Activated T-helper 1 cell treated with anti-CD3 and anti-CD28 coated beads, Interleukin-12 subunit alpha, Interleukin-12 subunit beta, Interleukin-2, Interleukin-4 antibody, amounts not matched to agents 30 ng/mL and 10 ng/mL and 1 ng/mL, durations not matched to agents 14 hours and 24 hours and 36 hours (primary cell): ENCODE measurements around the gene SLC2A13. TPM values are rescaled to one million over a fixed set of nuclear protein-coding genes. Genes with fewer than 3 reads are reported as not detected.

Experiments
- DNase-seq: peaks from one replicate; pipeline ENCODE4 v3.0.0; 2021; ENCODE audit warnings: low spot score
- H3K27ac Mint-ChIP-seq: one replicate; pipeline ENCODE4 v1.8.0; 2021; ENCODE audit warnings: mild to moderate bottlenecking, mixed read lengths
- H3K27me3 Mint-ChIP-seq: one replicate; pipeline ENCODE4 v1.8.0; 2022; ENCODE audit warnings: mild to moderate bottlenecking, moderate library complexity, mixed read lengths; ENCODE audit not compliant: insufficient read depth
- H3K36me3 Mint-ChIP-seq: one replicate; pipeline ENCODE4 v1.8.0; 2021; ENCODE audit warnings: low read depth, mixed read lengths
- H3K4me1 Mint-ChIP-seq: one replicate; pipeline ENCODE4 v1.8.0; 2021; ENCODE audit warnings: low read depth, mixed read lengths
- H3K4me3 Mint-ChIP-seq: one replicate; pipeline ENCODE4 v1.8.0; 2021; ENCODE audit warnings: mild to moderate bottlenecking, moderate library complexity, mixed read lengths
- H3K9me3 Mint-ChIP-seq: one replicate; pipeline ENCODE4 v1.8.0; 2021; ENCODE audit warnings: mixed read lengths
- intact Hi-C: fragments of 100-400 bp; cut with micrococcal nuclease; formaldehyde crosslinking; loops from one replicate; pipeline ENCODE4 v1.15.1; 2024
- total RNA-seq: library from RNA; stranded (reverse); gene quantifications from 2 replicates; pipeline ENCODE4 v1.2.3, GENCODE V29; 2022

The SLC2A13 gene
- total RNA-seq, 1 donor from 2014 or later, result 2.6 TPM

- no peak for DNase-seq
- H3K36me3 Mint-ChIP-seq, result peaks cover under 1% of the 10 kb centered on the region
- peaks cover 21% of the 10 kb centered on the region for H3K27me3 Mint-ChIP-seq
- no peak overlapping the region for H3K4me3 Mint-ChIP-seq
- no peak overlapping the region for H3K27ac Mint-ChIP-seq
- H3K9me3 Mint-ChIP-seq, result no peaks in the 10 kb centered on the region
- intact Hi-C loops, result no loop called here
- no peaks in the 10 kb centered on the region for H3K4me1 Mint-ChIP-seq
These were observed 17.6 kb upstream of the SLC2A13 start for GRCh38 chr12:40123496-40123895.

DNA sequence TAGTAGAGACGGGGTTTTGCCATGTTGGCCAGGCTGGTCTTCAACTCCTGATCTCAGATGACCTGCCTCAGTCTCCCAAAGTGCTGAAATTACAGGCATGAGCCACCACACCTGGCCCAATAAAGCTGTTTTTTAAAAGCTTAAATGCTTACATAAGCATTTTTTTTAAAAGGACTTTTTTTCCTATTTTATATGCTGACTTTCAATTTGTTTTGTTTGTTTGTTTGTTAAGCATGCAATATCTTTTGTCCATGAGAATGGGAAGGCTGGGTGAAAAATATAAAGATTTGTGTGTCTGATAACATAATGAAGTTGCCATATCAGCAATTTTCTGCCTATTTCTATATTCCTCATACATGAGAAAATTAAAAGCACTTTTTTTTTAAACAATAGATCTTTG, 17.0 kb upstream of the SLC2A13 start:
- Mint-ChIP-seq H3K27me3 (peaks cover 18% of the 10 kb centered on the region), H3K4me1 (peaks cover 4% of the 10 kb centered on the region), H3K36me3 (peaks cover 1% of the 10 kb centered on the region), H3K9me3 (peaks cover 2% of the 10 kb centered on the region), H3K4me3 (no peak overlapping the region), H3K27ac (no peak overlapping the region)
- DNase-seq, result no peak
- intact Hi-C loops, result no loop called here

GRCh38 chr12:40117818-40118217, 11.9 kb upstream of the SLC2A13 start:
- peaks cover 12% of the 10 kb centered on the region for H3K27me3 Mint-ChIP-seq
- no peak overlapping the region for H3K4me3 Mint-ChIP-seq
- intact Hi-C loops, result loop anchor here (1.0 to 2.0 kb wide), 3 partner anchors 11 to 51 kb away; no protein-coding TSS in a partner anchor
- H3K36me3 Mint-ChIP-seq, result peaks cover 1% of the 10 kb centered on the region
- peak overlapping the region; percentile 45 for H3K27ac Mint-ChIP-seq
- peaks cover 8% of the 10 kb centered on the region for H3K4me1 Mint-ChIP-seq
- peaks cover 10% of the 10 kb centered on the region for H3K9me3 Mint-ChIP-seq
- no peak for DNase-seq

DNA sequence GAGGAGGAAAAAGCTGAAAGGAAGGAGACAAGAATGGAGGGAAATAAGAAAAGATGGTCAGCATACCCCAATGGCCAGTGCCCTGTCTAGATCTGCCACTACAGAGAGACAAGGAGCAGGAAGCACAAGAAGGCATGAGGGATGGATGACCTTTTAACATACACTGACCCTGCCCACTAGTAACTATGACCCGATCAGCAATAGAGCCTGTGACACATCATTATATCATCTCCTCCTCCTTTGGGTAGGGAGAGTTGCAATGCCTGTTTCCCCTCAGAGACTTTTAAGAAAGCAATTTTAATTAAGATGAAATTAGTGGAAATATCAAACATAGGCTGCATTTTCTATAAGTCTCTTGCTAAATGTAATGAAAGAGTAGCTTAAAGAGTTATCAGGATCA, 4.7 kb upstream of the SLC2A13 start:
- H3K36me3 Mint-ChIP-seq, result no peaks in the 10 kb centered on the region
- H3K27ac Mint-ChIP-seq, result no peak overlapping the region
- no peak for DNase-seq
- no peak overlapping the region for H3K4me3 Mint-ChIP-seq
- peaks cover 31% of the 10 kb centered on the region for H3K27me3 Mint-ChIP-seq
- peaks cover 8% of the 10 kb centered on the region for H3K9me3 Mint-ChIP-seq
- H3K4me1 Mint-ChIP-seq, result peaks cover 18% of the 10 kb centered on the region
- intact Hi-C loops, result no loop called here

- intact Hi-C loops, result loop anchor here (1.0 to 10.0 kb wide), 11 partner anchors 9 to 1791 kb away; partner anchors contain the start of genes ALG10B and KIF21A
- Mint-ChIP-seq H3K27ac (no peak overlapping the region), H3K36me3 (no peaks in the 10 kb centered on the region), H3K9me3 (peaks cover 6% of the 10 kb centered on the region), H3K4me3 (peak overlapping the region; percentile 80), H3K4me1 (peaks cover 30% of the 10 kb centered on the region), H3K27me3 (peaks cover 43% of the 10 kb centered on the region)
- DNase-seq, result no peak
These were observed 2.1 kb upstream of the SLC2A13 start for GRCh38 chr12:40107803-40108620.

GRCh38 chr12:40107098-40107802, 1.4 kb upstream of the SLC2A13 start:
- H3K4me1 Mint-ChIP-seq, result peaks cover 30% of the 10 kb centered on the region
- H3K27me3 Mint-ChIP-seq, result peaks cover 47% of the 10 kb centered on the region
- no peaks in the 10 kb centered on the region for H3K9me3 Mint-ChIP-seq
- peak; percentile 69 for DNase-seq
- intact Hi-C loops, result loop anchor here (1.0 to 10.0 kb wide), 11 partner anchors 10 to 1790 kb away; partner anchors contain the start of genes ALG10B and KIF21A
- H3K4me3 Mint-ChIP-seq, result peak overlapping the region; percentile 80
- peak overlapping the region; percentile 26 for H3K27ac Mint-ChIP-seq
- H3K36me3 Mint-ChIP-seq, result no peaks in the 10 kb centered on the region

DNA sequence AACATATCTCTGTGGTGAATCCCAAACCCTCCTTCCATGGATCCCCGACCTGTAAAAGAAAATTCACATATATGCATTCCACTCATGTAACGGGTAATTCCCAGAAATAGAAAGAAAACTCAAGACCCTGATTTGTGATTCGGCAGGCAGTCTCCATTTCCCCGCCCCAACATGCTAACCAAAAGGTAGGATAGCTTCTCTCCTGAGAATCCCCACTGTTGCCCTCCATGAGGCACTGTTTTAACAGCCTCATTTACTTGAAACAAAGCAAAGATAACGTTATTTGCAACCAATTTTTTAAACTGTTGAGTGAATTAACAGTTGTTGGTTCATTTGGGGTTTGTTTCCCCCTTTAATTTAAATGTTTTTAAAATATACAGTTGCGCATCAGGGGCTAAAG, 774 bp upstream of the SLC2A13 start:
- peaks cover 30% of the 10 kb centered on the region for H3K4me1 Mint-ChIP-seq
- no peaks in the 10 kb centered on the region for H3K36me3 Mint-ChIP-seq

GRCh38 chr12:40106202-40106533, 287 bp upstream of the SLC2A13 start:
- intact Hi-C loops, result loop anchor here (2.0 to 10.0 kb wide), 6 partner anchors 63 to 1789 kb away; partner anchors contain the start of genes ALG10B and KIF21A
- Mint-ChIP-seq H3K36me3 (no peaks in the 10 kb centered on the region), H3K4me1 (peaks cover 30% of the 10 kb centered on the region), H3K4me3 (peak overlapping the region; percentile 81), H3K27me3 (peaks cover 48% of the 10 kb centered on the region), H3K27ac (no peak overlapping the region), H3K9me3 (no peaks in the 10 kb centered on the region)
- DNase-seq, result no peak

More for the DNA sequence above, 774 bp upstream of the SLC2A13 start:
- H3K4me3 Mint-ChIP-seq, result peak overlapping the region; percentile 81
- no peak overlapping the region for H3K27ac Mint-ChIP-seq
- no peaks in the 10 kb centered on the region for H3K9me3 Mint-ChIP-seq
- intact Hi-C loops, result loop anchor here (1.0 to 10.0 kb wide), 11 partner anchors 11 to 1789 kb away; partner anchors contain the start of genes ALG10B and KIF21A
- H3K27me3 Mint-ChIP-seq, result peaks cover 51% of the 10 kb centered on the region
- DNase-seq, result no peak

DNA sequence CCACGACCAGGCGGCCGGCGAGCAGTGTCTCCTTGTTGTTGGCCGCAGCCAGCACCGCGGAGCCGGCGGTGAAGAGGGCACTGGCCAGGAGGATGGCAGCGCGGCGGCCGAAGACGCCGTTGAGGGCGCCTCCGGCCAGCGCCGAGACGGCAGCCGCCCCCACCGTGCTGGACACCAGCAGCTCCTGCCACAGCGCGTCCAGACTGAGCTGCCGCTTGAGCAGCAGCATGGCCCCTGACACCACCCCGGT, 691 bp downstream of the SLC2A13 start:
- H3K27me3 Mint-ChIP-seq, result peaks cover 41% of the 10 kb centered on the region
- H3K4me1 Mint-ChIP-seq, result peaks cover 30% of the 10 kb centered on the region
- DNase-seq, result peak; percentile 3
- H3K4me3 Mint-ChIP-seq, result peak overlapping the region; percentile 78
- no peak overlapping the region for H3K27ac Mint-ChIP-seq
- no peaks in the 10 kb centered on the region for H3K9me3 Mint-ChIP-seq
- H3K36me3 Mint-ChIP-seq, result no peaks in the 10 kb centered on the region
- intact Hi-C loops, result loop anchor here (5.0 to 10.0 kb wide), 3 partner anchors 420 to 1788 kb away; partner anchors contain the start of gene ALG10B

DNA sequence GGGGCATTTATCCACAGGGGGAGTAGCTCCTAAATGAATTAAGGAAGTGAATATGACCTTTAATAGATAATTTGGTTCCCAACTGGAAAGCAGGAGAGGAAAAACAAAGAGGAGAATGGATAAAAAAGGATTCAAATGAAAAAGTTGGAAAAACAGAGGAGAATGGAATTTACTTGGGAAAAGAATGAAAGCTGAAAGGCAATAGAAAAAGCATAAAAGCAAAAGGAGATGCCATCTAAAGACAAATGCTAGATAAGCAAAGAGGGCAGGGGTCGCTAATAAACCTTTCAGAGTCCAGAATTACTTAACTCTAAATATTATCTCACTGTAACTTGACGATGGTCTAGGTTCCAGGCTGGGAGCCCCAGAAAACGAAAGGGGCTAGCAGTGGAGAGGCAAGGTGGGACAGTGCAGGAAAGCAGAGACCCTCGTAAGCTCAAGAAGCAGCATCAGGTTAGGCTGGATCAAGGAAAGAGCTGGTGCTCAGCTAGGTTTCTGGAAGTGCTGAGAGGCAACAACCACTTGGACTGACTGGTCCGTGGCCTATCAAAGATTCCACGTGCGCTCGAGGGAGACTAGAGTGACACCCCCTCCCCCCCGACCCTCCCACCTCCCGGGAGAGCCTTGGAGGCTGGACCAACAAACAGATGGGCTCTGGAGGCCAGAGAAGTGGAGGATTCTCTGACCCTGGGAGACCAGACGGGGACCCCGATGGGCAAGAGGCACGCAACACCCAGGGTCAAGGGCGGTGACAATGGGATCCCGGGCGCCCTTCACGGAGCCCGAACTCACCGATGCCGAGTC, 1.2 kb downstream of the SLC2A13 start:
- peaks cover 30% of the 10 kb centered on the region for H3K4me1 Mint-ChIP-seq
- H3K36me3 Mint-ChIP-seq, result no peaks in the 10 kb centered on the region
- H3K27ac Mint-ChIP-seq, result no peak overlapping the region
- peaks cover 38% of the 10 kb centered on the region for H3K27me3 Mint-ChIP-seq
- no peak for DNase-seq
- peak overlapping the region; percentile 78 for H3K4me3 Mint-ChIP-seq
- intact Hi-C loops, result loop anchor here (5.0 to 10.0 kb wide), 3 partner anchors 420 to 1787 kb away; partner anchors contain the start of gene ALG10B
- no peaks in the 10 kb centered on the region for H3K9me3 Mint-ChIP-seq

DNA sequence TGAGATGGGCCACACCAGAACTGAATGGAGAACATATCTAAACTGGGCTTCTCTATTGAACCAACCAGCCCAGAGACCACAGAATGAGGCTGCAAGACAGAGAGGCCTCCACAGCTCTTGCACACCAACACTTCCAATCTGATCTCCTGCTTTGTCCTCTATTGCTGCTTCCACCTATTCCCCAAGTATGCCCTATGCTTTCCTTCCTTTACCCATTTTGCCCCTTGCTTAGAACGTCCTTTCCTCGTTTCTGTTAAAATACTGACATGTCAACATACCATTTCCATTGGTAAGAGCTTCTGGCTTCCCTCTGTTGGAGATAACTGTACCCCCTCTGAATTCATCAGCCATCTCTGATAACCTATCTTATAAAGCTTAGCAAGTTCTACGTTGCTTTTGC, 2.8 kb downstream of the SLC2A13 start:
- no peak overlapping the region for H3K4me3 Mint-ChIP-seq
- H3K27me3 Mint-ChIP-seq, result peaks cover 40% of the 10 kb centered on the region

GRCh38 chr12:40101747-40102146, 4.1 kb downstream of the SLC2A13 start:
- peaks cover 19% of the 10 kb centered on the region for H3K4me1 Mint-ChIP-seq
- H3K36me3 Mint-ChIP-seq, result no peaks in the 10 kb centered on the region
- no peak overlapping the region for H3K4me3 Mint-ChIP-seq
- DNase-seq, result no peak
- intact Hi-C loops, result loop anchor here (10.0 kb wide), 1 partner anchor 417 kb away; no protein-coding TSS in a partner anchor
- no peaks in the 10 kb centered on the region for H3K9me3 Mint-ChIP-seq
- peaks cover 34% of the 10 kb centered on the region for H3K27me3 Mint-ChIP-seq
- H3K27ac Mint-ChIP-seq, result no peak overlapping the region

More for the DNA sequence above, 2.8 kb downstream of the SLC2A13 start:
- DNase-seq, result no peak
- H3K36me3 Mint-ChIP-seq, result no peaks in the 10 kb centered on the region
- no peak overlapping the region for H3K27ac Mint-ChIP-seq
- intact Hi-C loops, result loop anchor here (10.0 kb wide), 1 partner anchor 418 kb away; no protein-coding TSS in a partner anchor
- peaks cover 30% of the 10 kb centered on the region for H3K4me1 Mint-ChIP-seq
- H3K9me3 Mint-ChIP-seq, result no peaks in the 10 kb centered on the region
